ENCODE results near the gene ETS1.

Gene ETS1

DNA sequence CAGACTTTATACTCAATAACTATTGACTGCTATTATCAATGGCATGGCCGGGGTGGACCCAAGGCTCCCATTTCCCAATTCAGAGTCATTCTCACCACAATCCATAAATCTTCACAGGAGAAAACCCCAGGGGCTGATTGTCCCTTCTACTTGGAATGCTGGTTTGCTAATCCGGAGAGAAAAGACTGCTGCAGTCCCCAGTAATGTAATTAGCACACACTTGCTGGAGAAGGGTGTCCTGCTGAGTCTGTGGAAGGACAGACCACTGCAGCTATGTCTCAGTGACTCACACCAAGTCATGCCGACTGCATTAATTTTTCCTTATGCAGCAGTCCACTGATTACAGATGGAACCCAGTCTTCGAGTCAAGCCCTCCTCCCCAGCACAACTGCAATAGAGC is 5.9 kb upstream of the ETS1 start:
- peak; percentile 92 for DNase-seq (ENCODE audit: low read depth)

DNA sequence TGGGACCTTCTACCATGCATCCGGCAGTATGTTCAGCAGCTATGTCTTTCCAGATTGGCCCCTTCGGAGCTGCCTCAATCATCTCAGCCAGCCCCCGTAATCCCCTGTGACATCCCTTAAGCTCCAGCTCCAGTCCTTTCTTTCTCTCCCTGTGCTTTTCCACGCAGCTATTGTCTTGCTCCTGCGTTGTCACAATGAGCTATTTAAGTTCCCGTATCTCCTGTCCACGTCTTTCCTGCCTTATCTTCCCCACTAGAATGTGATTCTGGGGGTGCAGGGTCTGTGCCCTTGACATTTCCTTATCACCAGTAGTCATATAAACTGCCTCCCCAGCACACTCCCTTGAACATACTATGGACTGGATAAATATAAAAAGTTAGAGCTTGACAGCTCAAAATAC is 5.1 kb upstream of the ETS1 start:
- no peak for DNase-seq (ENCODE audit: low read depth)

GRCh38 chr11:128590587-128590986 is 3.2 kb upstream of the ETS1 start:
- no peak for DNase-seq (ENCODE audit: low read depth)

- no peak for DNase-seq (ENCODE audit: low read depth)
Observed at GRCh38 chr11:128589998-128590397, 2.6 kb upstream of the ETS1 start.

- DNase-seq (ENCODE audit: low read depth), result no peak
Observed at GRCh38 chr11:128588093-128588492, 735 bp upstream of the ETS1 start.

GRCh38 chr11:128586689-128587088 is 669 bp downstream of the ETS1 start:
- DNase-seq (ENCODE audit: low read depth), result no peak

GRCh38 chr11:128585498-128586238 is 1.7 kb downstream of the ETS1 start:
- no peak for DNase-seq (ENCODE audit: low read depth)

DNA sequence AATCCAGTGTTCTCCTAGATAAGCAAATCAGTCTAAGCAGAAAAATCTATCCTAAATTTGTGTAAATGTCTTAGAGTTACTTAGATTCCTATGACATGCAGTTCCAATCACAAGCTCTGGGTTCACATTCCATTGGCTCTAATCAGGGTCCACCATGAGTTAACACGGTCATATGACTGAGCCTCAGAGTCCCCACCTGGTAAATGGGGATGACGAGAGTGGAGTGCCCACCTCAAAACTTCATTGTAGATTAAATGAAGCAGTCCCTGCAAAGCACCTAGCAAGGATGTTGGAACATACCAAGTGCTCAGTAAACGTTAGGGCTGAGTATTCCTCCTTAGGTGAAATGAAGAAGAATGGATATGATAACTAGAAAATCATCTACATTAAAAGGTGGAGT is 3.1 kb downstream of the ETS1 start:
- DNase-seq (ENCODE audit: low read depth), result no peak

DNA sequence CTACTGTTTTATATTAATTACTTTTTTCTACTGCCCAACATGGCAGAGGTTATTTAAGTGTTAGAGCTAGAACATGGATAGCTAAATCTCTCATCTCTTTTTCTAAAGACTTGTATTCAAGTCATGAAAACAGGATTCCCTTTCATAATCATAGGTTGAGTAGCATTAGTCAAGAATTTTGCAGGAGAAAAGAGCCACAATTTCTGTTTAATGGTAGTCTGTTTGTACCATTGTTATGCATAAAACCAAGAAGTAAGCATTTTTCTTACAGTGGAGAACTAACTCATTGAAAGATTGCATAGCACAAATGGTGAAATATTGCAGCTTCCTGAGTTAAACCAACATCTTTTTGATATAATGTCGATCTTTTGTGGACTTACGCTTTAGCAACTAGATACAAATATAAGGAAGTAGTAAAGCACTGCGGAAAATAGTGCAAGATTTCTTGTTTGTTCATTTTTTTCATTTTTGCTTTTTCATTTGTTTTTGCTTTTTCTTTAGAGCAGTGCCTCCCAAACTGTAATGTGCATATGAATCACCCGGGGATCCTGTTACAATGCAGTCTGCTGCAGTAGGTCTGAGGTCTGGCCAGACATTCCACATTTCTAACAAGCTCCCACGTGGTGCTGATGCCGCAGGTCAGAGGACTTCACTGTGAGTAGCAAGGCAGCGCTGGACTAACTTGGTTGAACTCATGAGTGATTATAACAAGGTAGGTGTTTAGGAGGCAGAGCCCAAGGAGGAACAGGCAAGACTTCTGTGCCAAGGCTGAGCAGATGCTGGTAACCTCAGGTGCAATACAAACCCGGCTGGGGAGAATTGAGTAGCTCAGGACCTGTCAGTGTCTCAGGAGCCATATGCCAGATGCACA is 4.6 kb downstream of the ETS1 start:
- peak; percentile 94 for DNase-seq (ENCODE audit: low read depth)

DNA sequence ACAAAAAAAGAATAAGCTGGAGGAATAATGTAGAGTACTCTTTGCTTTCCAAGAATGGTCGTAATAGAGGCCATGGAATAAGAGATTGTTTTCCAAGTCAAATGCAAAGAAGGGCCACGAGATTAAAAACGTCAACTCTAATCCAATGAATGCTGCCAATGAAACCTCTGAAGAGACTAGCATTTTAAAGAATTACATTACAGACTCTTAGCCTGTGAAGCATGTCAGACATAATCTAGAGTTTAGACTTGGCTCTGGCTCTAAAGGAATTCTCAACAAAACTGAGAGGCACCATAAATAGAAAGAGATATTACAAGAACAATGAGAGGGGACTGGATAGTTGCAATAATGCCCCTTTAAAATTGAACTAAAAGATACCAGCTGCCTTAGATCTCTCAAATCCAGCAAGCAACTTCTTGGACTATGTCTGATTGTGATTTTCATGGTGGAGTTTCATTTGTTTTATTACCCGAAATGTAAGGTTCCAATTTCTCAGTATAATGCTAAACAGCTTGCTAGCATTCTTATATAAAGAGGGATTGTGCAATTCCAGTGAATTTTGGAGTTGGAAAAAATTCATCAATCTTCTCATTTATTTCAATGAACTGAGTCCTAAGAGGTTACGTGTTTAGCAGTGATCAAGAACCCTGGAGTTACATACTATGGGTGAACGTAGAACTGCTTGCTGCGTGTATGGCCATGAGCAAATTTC is 5.6 kb downstream of the ETS1 start:
- DNase-seq (ENCODE audit: low read depth), result no peak

GRCh38 chr11:128580612-128581011 is 6.7 kb downstream of the ETS1 start:
- DNase-seq (ENCODE audit: low read depth), result no peak

- peak; percentile 37 for DNase-seq (ENCODE audit: low read depth)
Observed at GRCh38 chr11:128579798-128580504, 7.4 kb downstream of the ETS1 start.

DNA sequence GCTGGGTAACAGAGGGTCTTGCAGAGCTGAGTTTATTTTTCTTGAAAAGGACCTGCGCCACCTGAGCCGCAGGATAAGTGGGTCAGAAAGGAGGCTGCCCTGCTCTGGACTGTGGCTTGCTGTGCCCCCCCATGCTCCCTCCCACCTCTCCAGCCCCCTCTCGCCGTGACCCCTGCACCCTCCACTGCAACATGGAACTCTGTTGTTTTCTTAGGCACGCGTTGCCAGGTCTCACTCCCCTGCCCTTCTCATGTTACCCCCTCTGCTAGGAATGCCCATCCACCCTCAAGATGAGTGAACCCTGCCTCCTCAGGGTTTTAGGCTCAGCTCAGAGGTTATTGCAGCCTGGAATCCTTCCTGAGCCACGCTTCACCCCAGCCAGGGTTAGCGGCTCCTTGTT is 10.8 kb downstream of the ETS1 start:
- DNase-seq (ENCODE audit: low read depth), result no peak

DNA sequence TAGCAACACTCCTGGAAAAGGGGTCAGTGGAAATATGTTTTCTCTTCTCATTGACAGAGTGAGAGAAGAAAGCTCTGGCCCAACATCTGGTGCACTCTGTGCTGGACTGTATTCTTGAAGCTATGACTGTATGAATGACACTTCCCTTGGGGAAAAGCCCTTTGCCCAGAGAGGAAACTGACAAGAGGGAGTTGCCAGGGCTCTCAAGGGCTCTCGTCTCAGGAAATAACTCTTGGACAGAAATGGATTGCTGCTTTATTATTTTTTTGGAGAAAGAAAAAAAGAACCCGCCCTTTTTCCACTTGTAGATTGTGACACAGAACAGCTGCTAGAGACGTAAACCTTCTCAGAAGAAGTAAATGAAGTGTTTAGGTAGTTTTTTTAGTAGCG is 11.4 kb downstream of the ETS1 start:
- DNase-seq (ENCODE audit: low read depth), result peak; percentile 31

- no peak for DNase-seq (ENCODE audit: low read depth)
Observed at GRCh38 chr11:128575174-128575960, 12.0 kb downstream of the ETS1 start.

- DNase-seq (ENCODE audit: low read depth), result peak; percentile 63
Observed at GRCh38 chr11:128574576-128575011, 12.8 kb downstream of the ETS1 start.

DNA sequence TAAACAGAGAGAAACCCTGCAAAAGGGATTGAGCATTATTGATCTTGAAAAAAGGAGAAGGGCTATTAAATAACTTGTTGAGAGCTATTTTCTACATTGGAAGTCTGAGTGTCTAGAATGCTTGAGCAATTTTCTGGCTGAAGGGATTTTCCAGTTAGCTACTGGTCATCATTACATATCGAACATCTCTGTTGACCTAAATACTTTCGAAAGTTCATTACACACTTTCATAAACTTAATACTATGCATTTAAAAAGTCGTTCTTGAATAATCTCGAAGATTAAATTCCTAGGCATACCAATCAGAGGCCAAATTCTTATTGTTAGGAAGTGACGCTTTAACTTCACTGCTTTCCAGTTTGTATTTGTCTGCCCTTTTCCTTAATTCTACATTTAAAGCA is 13.7 kb downstream of the ETS1 start:
- DNase-seq (ENCODE audit: low read depth), result no peak

- no peak for DNase-seq (ENCODE audit: low read depth)
Observed at GRCh38 chr11:128572965-128573364, 14.4 kb downstream of the ETS1 start.

DNA sequence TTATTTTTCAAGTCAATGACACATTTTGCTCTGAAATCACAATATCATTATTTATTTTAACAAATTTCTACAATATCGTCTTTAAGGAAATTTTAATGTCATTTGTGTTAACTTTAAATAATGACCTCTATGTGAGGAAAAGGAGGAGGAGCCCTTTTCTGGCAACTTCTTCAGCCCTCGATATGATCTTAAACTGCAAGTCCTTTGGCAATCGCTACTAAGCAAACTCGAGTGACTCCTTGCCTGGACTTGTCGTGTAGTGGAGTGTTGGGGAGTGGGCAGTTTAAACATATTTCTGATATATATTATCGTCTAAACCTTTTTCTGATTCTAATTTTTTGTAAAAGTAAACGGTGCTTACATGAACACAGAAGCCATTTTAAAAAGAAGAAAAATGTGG is 16.7 kb downstream of the ETS1 start:
- no peak for DNase-seq (ENCODE audit: low read depth)

GRCh38 chr11:128569291-128569690 is 18.1 kb downstream of the ETS1 start:
- no peak for DNase-seq (ENCODE audit: low read depth)

GRCh38 chr11:128568166-128568778 is 19.1 kb downstream of the ETS1 start:
- DNase-seq (ENCODE audit: low read depth), result no peak
